DND-41 (cell line): Measurements from ENCODE around the gene CCDC167.

ENCODE experiments used
- ATAC-seq: fragments of 200-7000 bp; cut with Tn5 transposase; 3 replicates; pipeline ENCODE4 v1.9.1; 2021; ENCODE audit warnings: low read depth; ENCODE audit not compliant: insufficient read depth
- DNase-seq: peaks from one replicate; pipeline ENCODE4 v3.0.0-alpha.2; 2020
- H2AFZ ChIP-seq: 2 replicates; pipeline ENCODE4 v1.6.0; 2012; ENCODE audit warnings: low read depth, low read length
- H3K27ac ChIP-seq: 2 replicates; pipeline ENCODE4 v1.5.1; 2012; ENCODE audit warnings: low read length, inconsistent platforms
- H3K27me3 ChIP-seq: fragments of 200-600 bp; sonication (generic); 2 replicates; pipeline ENCODE4 v1.6.0; 2012; ENCODE audit warnings: low read length, mild to moderate bottlenecking, inconsistent platforms; ENCODE audit not compliant: insufficient read depth, poor library complexity
- H3K36me3 ChIP-seq: 2 replicates; pipeline ENCODE4 v1.5.1; 2012; ENCODE audit warnings: low read length, inconsistent platforms; ENCODE audit not compliant: insufficient read depth
- H3K4me1 ChIP-seq: 2 replicates; pipeline ENCODE4 v1.5.1; 2012; ENCODE audit warnings: mild to moderate bottlenecking, low read length; ENCODE audit not compliant: insufficient read depth
- H3K4me2 ChIP-seq: 2 replicates; pipeline ENCODE4 v1.6.0; 2012; ENCODE audit warnings: mild to moderate bottlenecking, moderate library complexity, low read length, inconsistent platforms; ENCODE audit not compliant: insufficient read depth
- H3K4me3 ChIP-seq, 2 experiments: fragments of 200-600 bp in 1 of 2; shearing (Covaris generic) in 1 of 2; 2 replicates each; pipeline ENCODE4 v1.5.1; 2012 to 2016; ENCODE audit warnings: inconsistent platforms in 2 of 2, low read length in 2 of 2, mild to moderate bottlenecking in 2 of 2, low read depth in 1 of 2, moderate library complexity in 1 of 2
- H3K79me2 ChIP-seq: 2 replicates; pipeline ENCODE4 v1.6.0; 2012; ENCODE audit warnings: low read length, inconsistent platforms; ENCODE audit not compliant: insufficient read depth
- H3K9ac ChIP-seq: 2 replicates; pipeline ENCODE4 v1.6.0; 2012; ENCODE audit warnings: low read depth, mild to moderate bottlenecking, inconsistent platforms, low read length, moderate library complexity
- H3K9me3 ChIP-seq: 2 replicates; pipeline ENCODE4 v1.5.1; 2012; ENCODE audit warnings: low read length, moderate library complexity, mild to moderate bottlenecking, inconsistent platforms; ENCODE audit not compliant: insufficient read depth, severe bottlenecking
- H4K20me1 ChIP-seq: 2 replicates; pipeline ENCODE4 v1.6.0; 2012; ENCODE audit warnings: low read length; ENCODE audit not compliant: insufficient read depth
- EZH2 ChIP-seq: IDR thresholded peaks from 3 replicates; pipeline ENCODE4 v1.6.1; 2012; ENCODE audit warnings: borderline replicate concordance, low read depth, mild to moderate bottlenecking, moderate library complexity, low read length, inconsistent platforms; ENCODE audit not compliant: severe bottlenecking
- TF ChIP-seq, protein P1 (sequence below): IDR thresholded peaks from 2 replicates; pipeline ENCODE4 v1.5.1; 2012; ENCODE audit warnings: borderline replicate concordance, low read length, moderate library complexity, mild to moderate bottlenecking; ENCODE audit not compliant: poor library complexity, severe bottlenecking; ENCODE audit errors: extremely low read depth

CCDC167 gene

DNA sequence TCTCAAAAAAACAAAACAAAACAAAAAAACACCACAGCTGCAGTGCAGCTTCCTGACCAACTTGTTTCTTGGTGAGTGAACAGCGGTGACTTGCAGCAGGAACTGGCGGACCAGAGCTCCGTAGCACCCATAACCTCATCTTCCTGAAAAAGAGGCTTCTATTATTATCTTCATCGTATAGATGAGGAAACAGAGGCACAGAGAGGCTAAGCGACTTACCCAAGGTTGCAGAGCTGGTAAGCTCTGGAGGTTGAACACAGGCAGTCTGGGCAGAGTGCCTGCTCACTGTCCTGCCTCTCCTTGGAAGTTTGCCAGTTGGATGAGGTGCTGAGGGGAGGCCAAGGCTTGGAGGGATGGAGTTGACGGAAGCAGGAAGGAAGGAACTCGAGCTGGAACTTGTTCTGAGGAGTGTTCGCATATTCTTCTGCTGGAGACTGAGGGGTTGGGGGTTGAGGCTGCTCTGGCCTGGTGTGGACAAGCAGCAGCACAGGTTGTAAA is 47.9 kb upstream of the CCDC167 start:
- TF ChIP-seq EZH2, result no peak
- TF ChIP-seq, protein P1, sequence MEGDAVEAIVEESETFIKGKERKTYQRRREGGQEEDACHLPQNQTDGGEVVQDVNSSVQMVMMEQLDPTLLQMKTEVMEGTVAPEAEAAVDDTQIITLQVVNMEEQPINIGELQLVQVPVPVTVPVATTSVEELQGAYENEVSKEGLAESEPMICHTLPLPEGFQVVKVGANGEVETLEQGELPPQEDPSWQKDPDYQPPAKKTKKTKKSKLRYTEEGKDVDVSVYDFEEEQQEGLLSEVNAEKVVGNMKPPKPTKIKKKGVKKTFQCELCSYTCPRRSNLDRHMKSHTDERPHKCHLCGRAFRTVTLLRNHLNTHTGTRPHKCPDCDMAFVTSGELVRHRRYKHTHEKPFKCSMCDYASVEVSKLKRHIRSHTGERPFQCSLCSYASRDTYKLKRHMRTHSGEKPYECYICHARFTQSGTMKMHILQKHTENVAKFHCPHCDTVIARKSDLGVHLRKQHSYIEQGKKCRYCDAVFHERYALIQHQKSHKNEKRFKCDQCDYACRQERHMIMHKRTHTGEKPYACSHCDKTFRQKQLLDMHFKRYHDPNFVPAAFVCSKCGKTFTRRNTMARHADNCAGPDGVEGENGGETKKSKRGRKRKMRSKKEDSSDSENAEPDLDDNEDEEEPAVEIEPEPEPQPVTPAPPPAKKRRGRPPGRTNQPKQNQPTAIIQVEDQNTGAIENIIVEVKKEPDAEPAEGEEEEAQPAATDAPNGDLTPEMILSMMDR, result no peak
- H2AFZ ChIP-seq, result no peak overlapping the region
- H3K9ac ChIP-seq, result no peak overlapping the region
- H3K4me1 ChIP-seq, result no peaks in the 10 kb centered on the region
- no peaks in the 10 kb centered on the region for H3K79me2 ChIP-seq
- ATAC-seq, result no peak
- H3K9me3 ChIP-seq, result no peaks in the 10 kb centered on the region
- H4K20me1 ChIP-seq, result 0 out of 2 replicates have a peak, but pooled peaks cover 2% of the 10 kb centered on the region
- no peaks in the 10 kb centered on the region for H3K36me3 ChIP-seq
- H3K4me2 ChIP-seq, result no peak overlapping the region
- no peak for DNase-seq
- H3K27ac ChIP-seq, result no peak overlapping the region
- peaks cover 3% of the 10 kb centered on the region for H3K27me3 ChIP-seq
- no peak overlapping the region for H3K4me3 ChIP-seq

- H3K4me1 ChIP-seq, result no peaks in the 10 kb centered on the region
- 0 out of 2 replicates have a peak, but pooled peaks cover 2% of the 10 kb centered on the region for H4K20me1 ChIP-seq
- H3K9ac ChIP-seq, result no peak overlapping the region
- no peak for DNase-seq
- peaks cover under 1% of the 10 kb centered on the region for H3K27me3 ChIP-seq
- no peak overlapping the region for H3K4me3 ChIP-seq
- no peak overlapping the region for H3K4me2 ChIP-seq
- no peaks in the 10 kb centered on the region for H3K36me3 ChIP-seq
- H3K79me2 ChIP-seq, result no peaks in the 10 kb centered on the region
- ATAC-seq, result no peak
- no peak overlapping the region for H3K27ac ChIP-seq
- TF ChIP-seq, protein P1, result no peak
- no peak for TF ChIP-seq EZH2
- H3K9me3 ChIP-seq, result no peaks in the 10 kb centered on the region
- no peak overlapping the region for H2AFZ ChIP-seq
Observed at GRCh38 chr6:37546141-37546871, 46.6 kb upstream of the CCDC167 start.

DNA sequence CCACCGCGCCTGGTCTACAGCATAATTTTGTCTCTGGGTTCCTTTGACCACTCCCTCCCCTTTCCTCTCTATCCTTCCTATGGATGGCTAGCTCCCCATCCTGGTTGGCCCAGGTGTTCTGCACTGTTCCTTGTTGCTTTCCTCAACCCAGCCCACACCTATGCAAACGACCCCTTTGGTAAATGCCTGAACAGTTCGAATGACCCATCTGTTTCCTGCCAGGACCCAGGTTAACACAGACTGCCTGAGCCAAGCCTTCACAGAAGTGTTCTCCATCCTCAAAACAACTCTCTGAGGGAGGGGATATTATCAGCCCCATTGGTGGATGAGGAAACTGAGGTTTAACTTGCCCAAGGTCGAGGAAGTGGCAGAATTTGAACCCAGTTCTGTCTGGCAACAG is 44.8 kb upstream of the CCDC167 start:
- Histone ChIP-seq H2AFZ (no peak overlapping the region), H3K27me3 (peaks cover 4% of the 10 kb centered on the region), H3K4me2 (no peak overlapping the region), H3K79me2 (no peaks in the 10 kb centered on the region), H4K20me1 (0 out of 2 replicates have a peak, but pooled peaks cover 2% of the 10 kb centered on the region), H3K9ac (no peak overlapping the region), H3K36me3 (no peaks in the 10 kb centered on the region), H3K27ac (no peak overlapping the region), H3K4me3 (no peak overlapping the region), H3K4me1 (no peaks in the 10 kb centered on the region), H3K9me3 (no peaks in the 10 kb centered on the region)
- no peak for TF ChIP-seq EZH2
- TF ChIP-seq, protein P1, result no peak
- ATAC-seq (no peak), DNase-seq (no peak)
